ENCODE data around the gene DNPEP. TPM values are rescaled to one million over a fixed set of nuclear protein-coding genes. Genes with fewer than 3 reads are reported as not detected.
A peak's percentile ranks its signal among the peaks of the same experiment; 100 is the strongest.

The DNPEP gene
- total RNA-seq, 5 donors from 2014 or later (not counting 1 experiment from before 2014, with no cell fraction given) = 73.5 to 88.8 (median 85.4) TPM

GRCh38 chr2:219388907-219389156, 1.1 kb upstream of the DNPEP start:
- POLR2A ChIA-PET = interaction anchor here in 1 of 2 donors (0.8 kb wide), 1 partner anchor 729 kb away, joined by 6 read pairs; the partner anchor contains the start of genes BCS1L and ZNF142

GRCh38 chr2:219388121-219388906, 602 bp upstream of the DNPEP start:
- POLR2A ChIA-PET = interaction anchor here (0.5 to 0.8 kb wide), 11 partner anchors 43 to 1118 kb away, joined by 3 to 10 read pairs (median 4); partner anchors contain the start of genes AAMP (in 1 of the 2), ANKZF1 (in 1 of the 2), BCS1L (in 1 of the 2) and GMPPA (in 1 of the 2)

More at GRCh38 chr2:219388907-219389156, 1.1 kb upstream of the DNPEP start:
- Mint-ChIP-seq H3K4me1 (peaks cover 6 to 29% (median 28%) of the 10 kb centered on the region in 3 donors), H3K36me3 (peaks cover 13% of the 10 kb centered on the region), H3K4me3 (peak overlapping the region; percentile 44 to 94 (median 63)), H3K27ac (peak overlapping the region; percentile 85 to 95), H3K27me3 (no peaks in the 10 kb centered on the region), H3K9me3 (no peaks in the 10 kb centered on the region)
- 71% methylated on average over 4 of the region's 6 CpGs for WGBS (ENCODE audit: insufficient coverage)
- DNase-seq (no peak), ATAC-seq (replicated peaks in 1 of 4) (no peak)
- CTCF ChIA-PET = interaction anchor here (0.6 to 2.0 kb wide), 15 partner anchors 8 to 730 kb away, joined by 3 to 9 read pairs (median 5); partner anchors contain the start of genes BCS1L (in 1 of the 2), GMPPA (in 1 of the 2), STK11IP (in 1 of the 2) and TTLL4 (in 1 of the 2)
- H3K36me3 ChIP-seq (ENCODE audit: control insufficient read depth in 2 of 2, extremely low read depth in 1 of 2, insufficient read depth in 1 of 2, low read length in 1 of 2) = peaks cover 6 to 24% of the 10 kb centered on the region in 2 donors
- H3K4me3 ChIP-seq (ENCODE audit: control insufficient read depth in 1 of 2, extremely low read depth in 1 of 2, low read length in 1 of 2) = peak overlapping the region in 1 of 2 donors; percentile 37
- H3K4me1 ChIP-seq (ENCODE audit: control insufficient read depth in 1 of 2, extremely low read depth in 1 of 2, insufficient read depth in 2 of 2, low read length in 2 of 2) = peaks cover 5 to 23% of the 10 kb centered on the region in 2 experiments
- H3K27me3 ChIP-seq (replicated peaks in 1 of 2; ENCODE audit: control insufficient read depth in 2 of 2, extremely low read depth in 1 of 2, insufficient read depth in 2 of 2, low read length in 1 of 2) = no peaks in the 10 kb centered on the region
- H3K9me3 ChIP-seq = no peaks in the 10 kb centered on the region
- H3K27ac ChIP-seq (ENCODE audit: low read length) = peak overlapping the region; percentile 81

GRCh38 chr2:219386532-219387280, 1.0 kb downstream of the DNPEP start:
- peaks cover 29% of the 10 kb centered on the region for H3K36me3 Mint-ChIP-seq
- Histone ChIP-seq H3K9me3 (no peaks in the 10 kb centered on the region), H3K36me3 (ENCODE audit: control insufficient read depth in 2 of 2, extremely low read depth in 1 of 2, insufficient read depth in 1 of 2, low read length in 1 of 2) (peaks cover 10 to 42% of the 10 kb centered on the region in 2 donors), H3K4me1 (ENCODE audit: control insufficient read depth in 1 of 2, extremely low read depth in 1 of 2, insufficient read depth in 2 of 2, low read length in 2 of 2) (peaks cover 5 to 23% of the 10 kb centered on the region in 2 experiments), H3K4me3 (ENCODE audit: control insufficient read depth in 1 of 2, extremely low read depth in 1 of 2, low read length in 1 of 2) (peak overlapping the region; percentile 74 to 98), H3K27ac (ENCODE audit: low read length) (peak overlapping the region; percentile 97), H3K27me3 (replicated peaks in 1 of 2; ENCODE audit: control insufficient read depth in 2 of 2, extremely low read depth in 1 of 2, insufficient read depth in 2 of 2, low read length in 1 of 2) (no peaks in the 10 kb centered on the region)
- POLR2A ChIA-PET = interaction anchor here in 1 of 2 donors (0.6 kb wide), 1 partner anchor 156 kb away, joined by 3 read pairs; no protein-coding TSS in a partner anchor
- ATAC-seq (replicated peaks in 1 of 4) = no peak
- no peaks in the 10 kb centered on the region for H3K9me3 Mint-ChIP-seq
- H3K4me1 Mint-ChIP-seq = peaks cover 6 to 34% (median 28%) of the 10 kb centered on the region in 3 donors
- peak overlapping the region; percentile 91 to 94 (median 93) for H3K4me3 Mint-ChIP-seq
- peak in 5 of 35 experiments; percentile 3 to 33 (median 10) for DNase-seq
- WGBS (ENCODE audit: insufficient coverage) = no CpG with 5 or more reads among the region's 19 CpGs
- CTCF ChIA-PET = interaction anchor here (0.6 to 0.7 kb wide), 4 partner anchors 15 to 155 kb away, joined by 3 to 9 read pairs (median 6); no protein-coding TSS in a partner anchor
- no peaks in the 10 kb centered on the region for H3K27me3 Mint-ChIP-seq
- H3K27ac Mint-ChIP-seq = peak overlapping the region; percentile 95 to 97

More at GRCh38 chr2:219388121-219388906, 602 bp upstream of the DNPEP start:
- Histone ChIP-seq H3K36me3 (ENCODE audit: control insufficient read depth in 2 of 2, extremely low read depth in 1 of 2, insufficient read depth in 1 of 2, low read length in 1 of 2) (peaks cover 10 to 30% of the 10 kb centered on the region in 2 donors), H3K27me3 (replicated peaks in 1 of 2; ENCODE audit: control insufficient read depth in 2 of 2, extremely low read depth in 1 of 2, insufficient read depth in 2 of 2, low read length in 1 of 2) (no peaks in the 10 kb centered on the region), H3K4me3 (ENCODE audit: control insufficient read depth in 1 of 2, extremely low read depth in 1 of 2, low read length in 1 of 2) (peak overlapping the region in 1 of 2 donors; percentile 37), H3K27ac (ENCODE audit: low read length) (peak overlapping the region; percentile 81), H3K9me3 (no peaks in the 10 kb centered on the region), H3K4me1 (ENCODE audit: control insufficient read depth in 1 of 2, extremely low read depth in 1 of 2, insufficient read depth in 2 of 2, low read length in 2 of 2) (peaks cover 5 to 23% of the 10 kb centered on the region in 2 experiments)
- CTCF ChIA-PET = interaction anchor here (0.6 to 2.0 kb wide), 22 partner anchors 9 to 1084 kb away, joined by 3 to 9 read pairs (median 4); partner anchors contain the start of genes BCS1L (in 1 of the 2), GMPPA (in 1 of the 2), STK11IP (in 1 of the 2) and TTLL4 (in 1 of the 2)
- WGBS (ENCODE audit: insufficient coverage) = under 1% methylated on average over 38 of the region's 78 CpGs
- Mint-ChIP-seq H3K36me3 (peaks cover 18% of the 10 kb centered on the region), H3K4me3 (peak overlapping the region; percentile 58 to 94 (median 63)), H3K9me3 (no peaks in the 10 kb centered on the region), H3K4me1 (peaks cover 6 to 34% (median 28%) of the 10 kb centered on the region in 3 donors), H3K27ac (peak overlapping the region; percentile 85 to 95), H3K27me3 (no peaks in the 10 kb centered on the region)
- ATAC-seq (replicated peaks in 1 of 4) = peak; percentile 79 to 83 (median 81)
- DNase-seq = peak; percentile 95 to 100 (median 98)

- Mint-ChIP-seq H3K4me1 (peaks cover 6 to 34% (median 28%) of the 10 kb centered on the region in 3 donors), H3K4me3 (peak overlapping the region; percentile 91 to 94 (median 93)), H3K9me3 (no peaks in the 10 kb centered on the region), H3K27me3 (no peaks in the 10 kb centered on the region), H3K36me3 (peaks cover 36% of the 10 kb centered on the region), H3K27ac (no peak overlapping the region)
- Histone ChIP-seq H3K27ac (ENCODE audit: low read length) (no peak overlapping the region), H3K27me3 (replicated peaks in 1 of 2; ENCODE audit: control insufficient read depth in 2 of 2, extremely low read depth in 1 of 2, insufficient read depth in 2 of 2, low read length in 1 of 2) (no peaks in the 10 kb centered on the region), H3K36me3 (ENCODE audit: control insufficient read depth in 2 of 2, extremely low read depth in 1 of 2, insufficient read depth in 1 of 2, low read length in 1 of 2) (peaks cover 10 to 49% of the 10 kb centered on the region in 2 donors), H3K4me3 (ENCODE audit: control insufficient read depth in 1 of 2, extremely low read depth in 1 of 2, low read length in 1 of 2) (no peak overlapping the region), H3K4me1 (ENCODE audit: control insufficient read depth in 1 of 2, extremely low read depth in 1 of 2, insufficient read depth in 2 of 2, low read length in 2 of 2) (peaks cover 5 to 23% of the 10 kb centered on the region in 2 experiments), H3K9me3 (no peaks in the 10 kb centered on the region)
- ChIA-PET POLR2A (no interaction called here), CTCF (interaction anchor here in 1 of 2 donors (0.7 kb wide), 1 partner anchor 155 kb away, joined by 5 read pairs; no protein-coding TSS in a partner anchor)
- 96% methylated on average over 13 of the region's 19 CpGs for WGBS (ENCODE audit: insufficient coverage)
- ATAC-seq (replicated peaks in 1 of 4) (no peak), DNase-seq (no peak)
Observed at GRCh38 chr2:219385958-219386520, 1.7 kb downstream of the DNPEP start.

- Histone ChIP-seq H3K27ac (ENCODE audit: low read length) (no peak overlapping the region), H3K4me1 (ENCODE audit: control insufficient read depth in 1 of 2, extremely low read depth in 1 of 2, insufficient read depth in 2 of 2, low read length in 2 of 2) (peaks cover 5 to 23% of the 10 kb centered on the region in 2 experiments), H3K36me3 (ENCODE audit: control insufficient read depth in 2 of 2, extremely low read depth in 1 of 2, insufficient read depth in 1 of 2, low read length in 1 of 2) (peaks cover 10 to 59% of the 10 kb centered on the region in 2 donors), H3K27me3 (replicated peaks in 1 of 2; ENCODE audit: control insufficient read depth in 2 of 2, extremely low read depth in 1 of 2, insufficient read depth in 2 of 2, low read length in 1 of 2) (no peaks in the 10 kb centered on the region), H3K9me3 (no peaks in the 10 kb centered on the region), H3K4me3 (ENCODE audit: control insufficient read depth in 1 of 2, extremely low read depth in 1 of 2, low read length in 1 of 2) (no peak overlapping the region)
- no peaks in the 10 kb centered on the region for H3K27me3 Mint-ChIP-seq
- H3K36me3 Mint-ChIP-seq = peaks cover 40% of the 10 kb centered on the region
- 100% methylated on average over 1 of the region's 2 CpGs for WGBS (ENCODE audit: insufficient coverage)
- peaks cover 6 to 34% (median 28%) of the 10 kb centered on the region in 3 donors for H3K4me1 Mint-ChIP-seq
- no peak overlapping the region for H3K27ac Mint-ChIP-seq
- ChIA-PET CTCF (no interaction called here), POLR2A (interaction anchor here in 1 of 2 donors (0.5 kb wide), 1 partner anchor 213 kb away, joined by 4 read pairs; the partner anchor contains the start of gene STK11IP)
- peak overlapping the region in 2 of 3 donors; percentile 47 to 94 for H3K4me3 Mint-ChIP-seq
- ATAC-seq (replicated peaks in 1 of 4) (no peak), DNase-seq (no peak)
- no peaks in the 10 kb centered on the region for H3K9me3 Mint-ChIP-seq
Observed at GRCh38 chr2:219384859-219385258, 2.9 kb downstream of the DNPEP start.
